ENCODE data around the gene CACNA1C. TPM values are rescaled to one million over a fixed set of nuclear protein-coding genes. Genes with fewer than 3 reads are reported as not detected.
"Not testable (repeated sequence)": the region's sequence is repeated elsewhere in the genome, so short reads cannot be mapped to it uniquely, and the experiment has no call there.

CACNA1C gene
- total RNA-seq, 4 donors from 2014 or later: 44.1 to 104 (median 49.4) TPM

GRCh38 chr12:2488131-2488530 lies 435.3 kb downstream of the CACNA1C start:
- WGBS: 93% methylated on average over 9 of the region's 10 CpGs
- Histone ChIP-seq H3K4me1 (peaks cover 13 to 25% (median 16%) of the 10 kb centered on the region in 4 donors), H3K36me3 (peaks cover 0 to 36% (median 25%) of the 10 kb centered on the region in 4 donors), H3K27me3 (no peaks in the 10 kb centered on the region), H3K9me3 (no peaks in the 10 kb centered on the region), H3K4me3 (no peak overlapping the region), H3K27ac (replicated peaks in 1 of 4) (no peak overlapping the region)
- DNase-seq (ENCODE audit: extremely low spot score): no peak
- TF ChIP-seq POLR2A (IDR thresholded peaks at IDR 0.05; ENCODE audit: low read depth) (no peak), EP300 (IDR thresholded peaks at IDR 0.05) (no peak), POLR2AphosphoS5 (IDR thresholded peaks at IDR 0.05) (no peak)
- TF ChIP-seq, protein P1, sequence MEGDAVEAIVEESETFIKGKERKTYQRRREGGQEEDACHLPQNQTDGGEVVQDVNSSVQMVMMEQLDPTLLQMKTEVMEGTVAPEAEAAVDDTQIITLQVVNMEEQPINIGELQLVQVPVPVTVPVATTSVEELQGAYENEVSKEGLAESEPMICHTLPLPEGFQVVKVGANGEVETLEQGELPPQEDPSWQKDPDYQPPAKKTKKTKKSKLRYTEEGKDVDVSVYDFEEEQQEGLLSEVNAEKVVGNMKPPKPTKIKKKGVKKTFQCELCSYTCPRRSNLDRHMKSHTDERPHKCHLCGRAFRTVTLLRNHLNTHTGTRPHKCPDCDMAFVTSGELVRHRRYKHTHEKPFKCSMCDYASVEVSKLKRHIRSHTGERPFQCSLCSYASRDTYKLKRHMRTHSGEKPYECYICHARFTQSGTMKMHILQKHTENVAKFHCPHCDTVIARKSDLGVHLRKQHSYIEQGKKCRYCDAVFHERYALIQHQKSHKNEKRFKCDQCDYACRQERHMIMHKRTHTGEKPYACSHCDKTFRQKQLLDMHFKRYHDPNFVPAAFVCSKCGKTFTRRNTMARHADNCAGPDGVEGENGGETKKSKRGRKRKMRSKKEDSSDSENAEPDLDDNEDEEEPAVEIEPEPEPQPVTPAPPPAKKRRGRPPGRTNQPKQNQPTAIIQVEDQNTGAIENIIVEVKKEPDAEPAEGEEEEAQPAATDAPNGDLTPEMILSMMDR (IDR thresholded peaks at IDR 0.05): no peak
- intact Hi-C loops (cut with DNase I): no loop called here

- 94% methylated on average over 7 of the region's 7 CpGs for WGBS
- H3K27ac ChIP-seq (replicated peaks in 1 of 4): no peak overlapping the region
- peaks cover 15 to 30% (median 21%) of the 10 kb centered on the region in 4 donors for H3K4me1 ChIP-seq
- H3K36me3 ChIP-seq: peaks cover 0 to 39% (median 25%) of the 10 kb centered on the region in 4 donors
- intact Hi-C loops (cut with DNase I): no loop called here
- no peak for DNase-seq (ENCODE audit: extremely low spot score)
- H3K9me3 ChIP-seq: no peaks in the 10 kb centered on the region
- TF ChIP-seq POLR2A (IDR thresholded peaks at IDR 0.05; ENCODE audit: low read depth): no peak
- TF ChIP-seq, protein P1 (IDR thresholded peaks at IDR 0.05): no peak
- TF ChIP-seq EP300 (IDR thresholded peaks at IDR 0.05): no peak
- TF ChIP-seq POLR2AphosphoS5 (IDR thresholded peaks at IDR 0.05): no peak
- H3K27me3 ChIP-seq: no peaks in the 10 kb centered on the region
- no peak overlapping the region for H3K4me3 ChIP-seq
These were observed 435.8 kb downstream of the CACNA1C start for GRCh38 chr12:2488596-2488995.

DNA sequence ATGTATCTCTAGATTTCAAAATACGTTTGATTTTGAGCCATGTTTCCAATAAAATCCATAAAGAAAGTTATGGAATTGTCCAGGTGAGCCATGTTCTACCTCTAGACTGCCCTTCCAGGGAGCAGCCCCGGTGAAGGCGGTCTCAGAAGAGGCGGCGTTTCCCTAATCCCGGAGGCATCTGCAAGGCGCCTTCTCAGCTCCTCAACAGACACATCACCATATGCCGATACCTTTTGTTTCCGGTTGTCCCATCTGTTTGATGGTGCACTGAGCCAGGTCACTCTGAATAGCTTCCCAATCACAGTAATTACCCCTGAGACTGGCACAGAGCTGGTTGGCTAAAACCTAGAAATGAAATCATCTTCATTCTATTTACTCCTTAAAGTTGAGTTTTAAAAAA lies 436.5 kb downstream of the CACNA1C start:
- no peak overlapping the region for H3K27ac ChIP-seq (replicated peaks in 1 of 4)
- 93% methylated on average over 9 of the region's 9 CpGs for WGBS
- peaks cover 0 to 39% (median 24%) of the 10 kb centered on the region in 4 donors for H3K36me3 ChIP-seq
- no peaks in the 10 kb centered on the region for H3K9me3 ChIP-seq
- no peak for DNase-seq (ENCODE audit: extremely low spot score)
- no peaks in the 10 kb centered on the region for H3K27me3 ChIP-seq
- H3K4me3 ChIP-seq: no peak overlapping the region
- peaks cover 22 to 36% (median 27%) of the 10 kb centered on the region in 4 donors for H3K4me1 ChIP-seq
- intact Hi-C loops (cut with DNase I): no loop called here
- TF ChIP-seq POLR2AphosphoS5 (IDR thresholded peaks at IDR 0.05): no peak
- no peak for TF ChIP-seq EP300 (IDR thresholded peaks at IDR 0.05)

GRCh38 chr12:2490831-2491230 lies 438.0 kb downstream of the CACNA1C start:
- H3K9me3 ChIP-seq: no peaks in the 10 kb centered on the region
- DNase-seq (ENCODE audit: extremely low spot score): no peak
- 21% methylated on average over 3 of the region's 3 CpGs for WGBS
- intact Hi-C loops (cut with DNase I): no loop called here
- TF ChIP-seq POLR2A (IDR thresholded peaks at IDR 0.05; ENCODE audit: low read depth): no peak
- TF ChIP-seq EP300 (IDR thresholded peaks at IDR 0.05): no peak
- no peak for TF ChIP-seq POLR2AphosphoS5 (IDR thresholded peaks at IDR 0.05)
- TF ChIP-seq, protein P1 (IDR thresholded peaks at IDR 0.05): no peak
- no peak overlapping the region for H3K27ac ChIP-seq (replicated peaks in 1 of 4)
- peaks cover 0 to 33% (median 26%) of the 10 kb centered on the region in 4 donors for H3K36me3 ChIP-seq
- peaks cover 38 to 47% (median 42%) of the 10 kb centered on the region in 4 donors for H3K4me1 ChIP-seq
- H3K27me3 ChIP-seq: no peaks in the 10 kb centered on the region
- no peak overlapping the region for H3K4me3 ChIP-seq

- H3K27me3 ChIP-seq; intact Hi-C loops (cut with DNase I): not testable (repeated sequence)
These were observed 438.6 kb downstream of the CACNA1C start for GRCh38 chr12:2491349-2491748.

DNA sequence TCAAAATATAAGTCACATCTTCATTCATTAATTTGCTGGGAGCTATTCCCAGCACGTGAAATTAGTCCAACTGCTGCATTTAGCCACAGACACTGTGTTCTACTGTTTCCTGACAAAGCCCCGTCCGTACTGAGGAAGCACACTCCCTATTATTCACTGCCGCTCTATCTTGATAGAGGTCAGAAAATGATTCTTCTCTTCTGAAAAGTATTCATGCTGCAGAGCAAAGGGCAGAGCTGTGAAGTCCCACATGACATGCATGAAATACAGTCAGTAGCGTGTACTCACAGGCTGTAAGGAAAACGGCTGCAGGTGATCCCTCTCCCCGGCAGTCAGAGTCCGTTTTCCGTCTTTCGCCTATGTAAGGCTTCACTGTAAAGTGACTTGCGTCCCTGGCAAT lies 439.4 kb downstream of the CACNA1C start:
- TF ChIP-seq, protein P1 (IDR thresholded peaks at IDR 0.05): no peak
- TF ChIP-seq EP300 (IDR thresholded peaks at IDR 0.05) (no peak), POLR2AphosphoS5 (IDR thresholded peaks at IDR 0.05) (no peak), POLR2A (IDR thresholded peaks at IDR 0.05; ENCODE audit: low read depth) (no peak)
- Histone ChIP-seq H3K4me3 (no peak overlapping the region), H3K36me3 (peaks cover 0 to 26% (median 14%) of the 10 kb centered on the region in 4 donors), H3K4me1 (peaks cover 43 to 53% (median 46%) of the 10 kb centered on the region in 4 donors), H3K27me3 (no peaks in the 10 kb centered on the region), H3K9me3 (no peaks in the 10 kb centered on the region), H3K27ac (replicated peaks in 1 of 4) (no peak overlapping the region)
- intact Hi-C loops (cut with DNase I): no loop called here
- no peak for DNase-seq (ENCODE audit: extremely low spot score)
- 71% methylated on average over 11 of the region's 11 CpGs for WGBS

More at GRCh38 chr12:2491349-2491748, 438.6 kb downstream of the CACNA1C start:
- DNase-seq (ENCODE audit: extremely low spot score); H3K27ac ChIP-seq (replicated peaks in 1 of 4); H3K4me3 ChIP-seq; H3K9me3 ChIP-seq: not testable (repeated sequence)
- H3K36me3 ChIP-seq: peaks cover 0 to 33% (median 21%) of the 10 kb centered on the region in 4 donors
- peaks cover 43 to 50% (median 46%) of the 10 kb centered on the region in 4 donors for H3K4me1 ChIP-seq
- 59% methylated on average over 2 of the region's 2 CpGs for WGBS
